Measurements from ENCODE around the gene SPATA9. TPM values are rescaled to one million over a fixed set of nuclear protein-coding genes. Genes with fewer than 3 reads are reported as not detected.

SPATA9 gene
- total RNA-seq, 1 experiment from 2014 or later = 0.55 TPM

GRCh38 chr5:95627971-95628810 is 54.6 kb downstream of the SPATA9 start:
- Histone ChIP-seq H3K4me3 (no peak overlapping the region), H3K79me2 (ENCODE audit: low read depth) (no peaks in the 10 kb centered on the region), H3F3A (ENCODE audit: insufficient read depth, low read depth) (no peaks in the 10 kb centered on the region), H3K9me3 (ENCODE audit: insufficient read depth, low read depth) (no peaks in the 10 kb centered on the region), H3K36me3 (ENCODE audit: low read depth) (no peaks in the 10 kb centered on the region), H3K9me2 (ENCODE audit: insufficient read depth) (no peaks in the 10 kb centered on the region), H3K27me3 (ENCODE audit: insufficient read depth, low read depth) (no peaks in the 10 kb centered on the region), H3K4me2 (no peak overlapping the region), H3K4me1 (replicated peaks; ENCODE audit: insufficient read depth) (no peaks in the 10 kb centered on the region), H3K27ac (no peak overlapping the region), H4K20me1 (ENCODE audit: insufficient read depth) (no peaks in the 10 kb centered on the region), H2AFZ (no peak overlapping the region)
- no peak for DNase-seq
- no peak for TF ChIP-seq CTCF (conservative IDR thresholded peaks at IDR 0.05)
- no peak for TF ChIP-seq EZH2 (IDR thresholded peaks at IDR 0.05; ENCODE audit: low read depth)
- BruUV-seq (replicated peaks) = no TSS peak
- intact Hi-C loops (cut with micrococcal nuclease; ENCODE audit: unreplicated experiment) = no loop called here
- POLR2A ChIA-PET (ENCODE audit: unreplicated experiment) = no interaction called here
- CTCF ChIA-PET = no interaction called here

GRCh38 chr5:95626701-95627100 is 56.1 kb downstream of the SPATA9 start:
- CTCF ChIA-PET = no interaction called here

GRCh38 chr5:95624368-95624767 is 58.4 kb downstream of the SPATA9 start:
- TF ChIP-seq CTCF (conservative IDR thresholded peaks at IDR 0.05) (no peak), EZH2 (IDR thresholded peaks at IDR 0.05; ENCODE audit: low read depth) (no peak)

More at GRCh38 chr5:95626701-95627100, 56.1 kb downstream of the SPATA9 start:
- intact Hi-C loops (cut with micrococcal nuclease; ENCODE audit: unreplicated experiment) = no loop called here
- DNase-seq = no peak
- Histone ChIP-seq H3K9me2 (ENCODE audit: insufficient read depth) (no peaks in the 10 kb centered on the region), H3K4me2 (no peak overlapping the region), H3K27ac (no peak overlapping the region), H3K4me3 (no peak overlapping the region), H3K9me3 (ENCODE audit: insufficient read depth, low read depth) (no peaks in the 10 kb centered on the region), H2AFZ (no peak overlapping the region), H4K20me1 (ENCODE audit: insufficient read depth) (no peaks in the 10 kb centered on the region), H3K36me3 (ENCODE audit: low read depth) (no peaks in the 10 kb centered on the region), H3K4me1 (replicated peaks; ENCODE audit: insufficient read depth) (no peaks in the 10 kb centered on the region), H3K79me2 (ENCODE audit: low read depth) (no peaks in the 10 kb centered on the region), H3F3A (ENCODE audit: insufficient read depth, low read depth) (0 out of 2 replicates have a peak, but pooled peaks cover 3% of the 10 kb centered on the region), H3K27me3 (ENCODE audit: insufficient read depth, low read depth) (no peaks in the 10 kb centered on the region)
- TF ChIP-seq CTCF (conservative IDR thresholded peaks at IDR 0.05) = no peak
- no peak for TF ChIP-seq EZH2 (IDR thresholded peaks at IDR 0.05; ENCODE audit: low read depth)
- POLR2A ChIA-PET (ENCODE audit: unreplicated experiment) = no interaction called here
- no TSS peak for BruUV-seq (replicated peaks)

More at GRCh38 chr5:95624368-95624767, 58.4 kb downstream of the SPATA9 start:
- H2AFZ ChIP-seq = no peak overlapping the region
- CTCF ChIA-PET = no interaction called here
- no peaks in the 10 kb centered on the region for H3K79me2 ChIP-seq (ENCODE audit: low read depth)
- no TSS peak for BruUV-seq (replicated peaks)
- intact Hi-C loops (cut with micrococcal nuclease; ENCODE audit: unreplicated experiment) = no loop called here
- no peak overlapping the region for H3K4me2 ChIP-seq
- POLR2A ChIA-PET (ENCODE audit: unreplicated experiment) = no interaction called here
- H3K27me3 ChIP-seq (ENCODE audit: insufficient read depth, low read depth) = peaks cover 13% of the 10 kb centered on the region; the same call in 1 of the 2 replicates
- H3F3A ChIP-seq (ENCODE audit: insufficient read depth, low read depth) = 0 out of 2 replicates have a peak, but pooled peaks cover 3% of the 10 kb centered on the region
- H3K9me3 ChIP-seq (ENCODE audit: insufficient read depth, low read depth) = no peaks in the 10 kb centered on the region
- no peak overlapping the region for H3K27ac ChIP-seq
- H3K9me2 ChIP-seq (ENCODE audit: insufficient read depth) = no peaks in the 10 kb centered on the region
- no peak for DNase-seq
- no peaks in the 10 kb centered on the region for H3K36me3 ChIP-seq (ENCODE audit: low read depth)
- H3K4me3 ChIP-seq = no peak overlapping the region
- H4K20me1 ChIP-seq (ENCODE audit: insufficient read depth) = no peaks in the 10 kb centered on the region
- H3K4me1 ChIP-seq (replicated peaks; ENCODE audit: insufficient read depth) = 0 out of 2 replicates have a peak, but pooled peaks cover 4% of the 10 kb centered on the region

Measured in PC-9 (cell line).